ENCODE results near the gene RBBP8NL.

- TF ChIP-seq POLR2A (IDR thresholded peaks at IDR 0.05; ENCODE audit: low read length) (no peak), GATA1 (IDR thresholded peaks at IDR 0.05; ENCODE audit: low read depth, low read length) (no peak)
These were observed 47.3 kb upstream of the RBBP8NL start for GRCh38 chr20:62474604-62475026.
